Kidney epithelial cell (primary cell): ENCODE results near the gene TRIM25. TPM values are rescaled to one million over a fixed set of nuclear protein-coding genes. Genes with fewer than 3 reads are reported as not detected.

ENCODE experiments used
- DNase-seq: peaks from one replicate; pipeline ENCODE4 v3.0.0-alpha.2; 2010; ENCODE audit warnings: low read depth
- H3K27me3 ChIP-seq: 2 replicates; pipeline ENCODE4 v1.6.0; 2011; ENCODE audit warnings: low read length; ENCODE audit not compliant: control insufficient read depth, insufficient read depth
- H3K36me3 ChIP-seq: 2 replicates; pipeline ENCODE4 v1.5.1; 2011; ENCODE audit warnings: low read length; ENCODE audit not compliant: control insufficient read depth, insufficient read depth
- H3K4me3 ChIP-seq: 2 replicates; pipeline ENCODE4 v1.5.1; 2011; ENCODE audit warnings: low read depth, mild to moderate bottlenecking, control low read depth, low read length
- CTCF ChIP-seq: IDR thresholded peaks from 2 replicates; pipeline ENCODE4 v1.5.1; 2011; ENCODE audit warnings: mild to moderate bottlenecking, moderate library complexity, low read length, control low read depth, inconsistent platforms; ENCODE audit not compliant: insufficient read depth, poor library complexity, severe bottlenecking
- total RNA-seq: library from RNA; depleted of rRNA; stranded (reverse); fragments of >200 nt; gene quantifications from 2 replicates; pipeline ENCODE4 v1.2.3, GENCODE V29; 2015

Gene TRIM25
- total RNA-seq, 1 donor from 2014 or later: 97.1 TPM

GRCh38 chr17:56902348-56902747 lies 11.5 kb downstream of the TRIM25 start:
- no peaks in the 10 kb centered on the region for H3K36me3 ChIP-seq
- DNase-seq: peak; percentile 81
- TF ChIP-seq CTCF: no peak
- no peaks in the 10 kb centered on the region for H3K27me3 ChIP-seq
- no peak overlapping the region for H3K4me3 ChIP-seq

- DNase-seq: no peak
- no peak for TF ChIP-seq CTCF
- Histone ChIP-seq H3K4me3 (no peak overlapping the region), H3K27me3 (no peaks in the 10 kb centered on the region), H3K36me3 (no peaks in the 10 kb centered on the region)
Observed at GRCh38 chr17:56899403-56899802, 14.4 kb downstream of the TRIM25 start.

- TF ChIP-seq CTCF: no peak
- no peak overlapping the region for H3K4me3 ChIP-seq
- no peak for DNase-seq
- no peaks in the 10 kb centered on the region for H3K36me3 ChIP-seq
- H3K27me3 ChIP-seq: no peaks in the 10 kb centered on the region
Observed at GRCh38 chr17:56898874-56899273, 15.0 kb downstream of the TRIM25 start.

GRCh38 chr17:56897646-56898424 lies 16.0 kb downstream of the TRIM25 start:
- Histone ChIP-seq H3K4me3 (no peak overlapping the region), H3K36me3 (no peaks in the 10 kb centered on the region), H3K27me3 (no peaks in the 10 kb centered on the region)
- no peak for DNase-seq
- TF ChIP-seq CTCF: no peak

- no peak for DNase-seq
- no peak overlapping the region for H3K4me3 ChIP-seq
- H3K27me3 ChIP-seq: no peaks in the 10 kb centered on the region
- H3K36me3 ChIP-seq: no peaks in the 10 kb centered on the region
- TF ChIP-seq CTCF: no peak
Observed at GRCh38 chr17:56896968-56897359, 16.9 kb downstream of the TRIM25 start.

- no peak for DNase-seq
- Histone ChIP-seq H3K27me3 (no peaks in the 10 kb centered on the region), H3K36me3 (no peaks in the 10 kb centered on the region), H3K4me3 (no peak overlapping the region)
- TF ChIP-seq CTCF: no peak
Observed at GRCh38 chr17:56896217-56896967, 17.5 kb downstream of the TRIM25 start.
